GM12801 (cell line): ENCODE measurements around the gene SDHAF2.

Experiments
- CTCF ChIP-seq: IDR thresholded peaks from one replicate; pipeline ENCODE4 v1.5.1; 2011; ENCODE audit warnings: control low read depth; ENCODE audit not compliant: insufficient read length; ENCODE audit errors: extremely low read depth

Gene SDHAF2

GRCh38 chr11:61486779-61487178 is 56.9 kb downstream of the SDHAF2 start:
- no peak for TF ChIP-seq CTCF

DNA sequence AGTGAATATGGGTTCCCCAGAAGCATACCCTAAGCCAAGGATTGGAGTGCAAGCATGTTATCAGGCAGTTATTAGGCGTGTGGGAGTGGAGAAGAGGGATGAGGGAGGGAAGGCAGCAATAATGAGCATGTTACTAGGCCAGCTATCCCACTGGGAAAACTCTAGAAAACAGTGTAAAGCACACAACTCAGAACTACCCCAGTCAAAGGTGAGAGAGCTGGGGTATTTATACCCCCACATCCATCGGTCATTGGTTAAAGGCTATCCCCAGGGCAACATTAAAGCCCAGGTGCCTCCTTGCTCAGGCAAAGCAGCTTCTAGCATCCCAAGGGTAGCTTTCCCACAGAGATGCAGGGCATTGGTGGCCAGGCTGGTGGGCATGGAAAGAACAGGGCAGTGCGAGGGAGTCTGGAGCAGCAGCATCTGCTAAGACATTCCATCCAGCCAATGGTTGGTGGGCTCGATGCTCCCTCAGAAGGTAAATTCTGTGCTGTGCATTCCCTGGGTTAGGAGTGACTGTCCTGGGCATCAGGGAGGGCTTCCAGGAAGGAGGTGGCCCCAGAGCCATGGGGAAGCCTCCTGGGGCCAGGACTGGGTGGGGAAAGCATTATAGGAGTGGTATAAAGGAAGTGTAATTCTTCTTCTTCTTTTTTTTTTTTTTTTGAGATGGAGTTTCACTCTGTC is 57.6 kb downstream of the SDHAF2 start:
- TF ChIP-seq CTCF = no peak

GRCh38 chr11:61488651-61489291 is 58.8 kb downstream of the SDHAF2 start:
- TF ChIP-seq CTCF = no peak

DNA sequence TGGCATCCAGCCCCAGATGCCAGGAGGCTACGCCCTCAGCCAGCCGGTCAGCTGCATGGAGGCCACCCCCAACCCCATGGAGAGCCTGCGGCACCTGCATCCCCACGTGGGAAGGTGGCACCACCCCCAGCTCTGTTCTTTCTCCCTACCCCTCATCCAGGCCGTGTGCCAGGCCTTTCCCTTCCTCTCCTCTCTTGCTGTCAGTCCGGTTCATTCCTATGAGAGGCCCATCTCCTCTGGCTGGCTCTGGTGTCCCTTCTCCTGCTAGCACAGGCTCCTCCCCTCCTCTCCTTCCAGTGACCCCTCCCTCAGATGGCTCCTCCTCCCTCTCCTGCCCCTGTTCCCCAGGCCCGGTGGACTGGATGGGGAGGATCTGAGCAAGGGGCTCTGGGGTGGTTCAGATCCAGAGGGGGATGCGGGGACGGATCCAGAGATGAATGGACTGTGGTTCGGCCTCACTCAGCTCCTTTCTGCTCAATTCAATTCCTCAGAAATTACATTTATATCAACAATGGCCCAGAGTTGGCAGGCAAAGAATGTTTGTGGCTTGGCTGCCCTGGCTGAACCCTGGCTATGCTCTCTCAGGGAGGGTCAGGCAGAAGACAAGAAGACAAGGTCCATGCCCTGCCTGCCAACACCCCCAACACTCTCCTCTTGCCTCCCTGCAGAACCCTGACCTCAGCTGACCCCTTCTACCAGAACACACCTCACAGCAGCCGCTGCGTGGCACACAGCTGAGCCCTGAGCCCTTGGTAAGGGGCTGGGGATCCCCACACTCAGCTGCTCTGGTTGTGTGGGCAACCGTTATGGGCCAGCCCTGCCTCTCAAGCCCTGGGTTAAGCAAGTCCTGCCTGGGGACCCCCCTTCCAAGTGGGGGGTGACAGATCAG is 60.2 kb downstream of the SDHAF2 start:
- TF ChIP-seq CTCF = no peak

DNA sequence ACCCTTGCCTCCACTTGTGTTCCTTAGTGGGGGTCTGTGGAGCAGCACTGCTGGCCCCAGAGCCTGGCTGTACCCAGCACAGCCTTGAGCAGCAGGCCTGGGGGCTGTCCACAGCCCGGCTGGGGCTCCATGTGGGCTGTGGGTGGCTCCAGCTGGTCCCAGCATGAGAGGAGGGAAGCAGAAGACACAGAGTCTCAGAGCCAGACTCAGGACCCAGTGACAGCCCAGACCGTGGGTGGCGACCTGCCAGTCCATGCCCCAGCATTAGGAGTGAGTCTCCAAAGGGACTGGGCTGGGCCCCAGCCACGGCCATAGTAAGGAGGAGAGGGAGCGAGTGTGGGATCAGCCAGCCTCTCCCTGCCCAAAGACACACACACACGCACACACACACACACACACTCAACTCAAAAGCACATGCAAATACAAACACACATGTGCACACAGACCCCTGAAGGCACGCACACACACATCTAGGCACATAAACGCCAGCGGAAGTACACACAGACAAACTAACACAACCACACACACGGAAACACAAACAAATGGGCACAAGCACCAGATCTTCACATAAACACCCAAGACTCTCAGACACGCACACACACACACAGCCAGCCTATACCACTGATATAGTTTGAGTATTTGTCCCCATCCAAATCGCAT is 61.9 kb downstream of the SDHAF2 start:
- no peak for TF ChIP-seq CTCF

GRCh38 chr11:61494381-61494961 is 64.5 kb downstream of the SDHAF2 start:
- TF ChIP-seq CTCF = no peak
